ENCODE measurements around the gene UGT3A2.
"Not testable (repeated sequence)": the region's sequence is repeated elsewhere in the genome, so short reads cannot be mapped to it uniquely, and the experiment has no call there.

GRCh38 chr5:36019584-36019983 is 47.1 kb downstream of the UGT3A2 start:
- not testable (repeated sequence) for TF ChIP-seq POLR2A, POLR2AphosphoS5, TAF1 (IDR thresholded peaks at IDR 0.05; ENCODE audit: low read depth, low read length)

Data from GM12891 (cell line).